ENCODE data around the gene MFSD2A. TPM values are rescaled to one million over a fixed set of nuclear protein-coding genes. Genes with fewer than 3 reads are reported as not detected.

Gene MFSD2A
- total and polyA plus RNA-seq, 4 donors, result 0.37 to 294 (median 171) TPM

- Histone ChIP-seq H3K36me3 (ENCODE audit: control insufficient read depth in 4 of 4, insufficient read depth in 3 of 4, low read depth in 1 of 4, low read length in 3 of 4) (no peaks in the 10 kb centered on the region), H3K27ac (ENCODE audit: low read depth in 1 of 2, low read length in 2 of 2) (no peak overlapping the region), H3K9ac (ENCODE audit: low read depth in 1 of 2, low read length in 2 of 2) (no peak overlapping the region), H3K4me1 (ENCODE audit: control insufficient read depth in 4 of 4, insufficient read depth in 4 of 4, low read length in 3 of 4) (peaks cover 0 to 3% (median 0%) of the 10 kb centered on the region in 4 donors), H3K9me3 (ENCODE audit: control insufficient read depth in 4 of 4, low read length in 3 of 4) (no peaks in the 10 kb centered on the region), H3K4me3 (ENCODE audit: low read depth in 1 of 3, low read length in 3 of 3) (no peak overlapping the region), H3K27me3 (ENCODE audit: control insufficient read depth in 4 of 4, insufficient read depth in 4 of 4, low read length in 3 of 4) (no peaks in the 10 kb centered on the region)
- TF ChIP-seq SP1 (IDR thresholded peaks at IDR 0.05), result no peak
- TF ChIP-seq GABPA (IDR thresholded peaks at IDR 0.05 in 1 of 2, conservative IDR thresholded peaks at IDR 0.05 in 1 of 2), result no peak
- TF ChIP-seq, protein P1, sequence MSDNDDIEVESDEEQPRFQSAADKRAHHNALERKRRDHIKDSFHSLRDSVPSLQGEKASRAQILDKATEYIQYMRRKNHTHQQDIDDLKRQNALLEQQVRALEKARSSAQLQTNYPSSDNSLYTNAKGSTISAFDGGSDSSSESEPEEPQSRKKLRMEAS (IDR thresholded peaks at IDR 0.05), result no peak
- no peak for TF ChIP-seq HNF4G (IDR thresholded peaks at IDR 0.05)
- no peak for TF ChIP-seq RXRA (IDR thresholded peaks at IDR 0.05)
- TF ChIP-seq FOXA2 (IDR thresholded peaks at IDR 0.05), result no peak
- no peak for TF ChIP-seq RAD21 (IDR thresholded peaks at IDR 0.05)
- no peak for TF ChIP-seq FOXA1 (IDR thresholded peaks at IDR 0.05)
- TF ChIP-seq NR2F2 (IDR thresholded peaks at IDR 0.05), result no peak
- no peak for TF ChIP-seq JUND (IDR thresholded peaks at IDR 0.05)
- TF ChIP-seq EGR1 (IDR thresholded peaks at IDR 0.05; ENCODE audit: low read depth in 2 of 2), result no peak
- TF ChIP-seq REST (IDR thresholded peaks at IDR 0.05), result no peak
- no peak for TF ChIP-seq CTCF (IDR thresholded peaks at IDR 0.05; ENCODE audit: low read depth, low read length, missing input control)
- TF ChIP-seq HNF4A (conservative IDR thresholded peaks at IDR 0.05), result no peak
- no peak for TF ChIP-seq TAF1 (conservative IDR thresholded peaks at IDR 0.05)
- TF ChIP-seq, protein P2, sequence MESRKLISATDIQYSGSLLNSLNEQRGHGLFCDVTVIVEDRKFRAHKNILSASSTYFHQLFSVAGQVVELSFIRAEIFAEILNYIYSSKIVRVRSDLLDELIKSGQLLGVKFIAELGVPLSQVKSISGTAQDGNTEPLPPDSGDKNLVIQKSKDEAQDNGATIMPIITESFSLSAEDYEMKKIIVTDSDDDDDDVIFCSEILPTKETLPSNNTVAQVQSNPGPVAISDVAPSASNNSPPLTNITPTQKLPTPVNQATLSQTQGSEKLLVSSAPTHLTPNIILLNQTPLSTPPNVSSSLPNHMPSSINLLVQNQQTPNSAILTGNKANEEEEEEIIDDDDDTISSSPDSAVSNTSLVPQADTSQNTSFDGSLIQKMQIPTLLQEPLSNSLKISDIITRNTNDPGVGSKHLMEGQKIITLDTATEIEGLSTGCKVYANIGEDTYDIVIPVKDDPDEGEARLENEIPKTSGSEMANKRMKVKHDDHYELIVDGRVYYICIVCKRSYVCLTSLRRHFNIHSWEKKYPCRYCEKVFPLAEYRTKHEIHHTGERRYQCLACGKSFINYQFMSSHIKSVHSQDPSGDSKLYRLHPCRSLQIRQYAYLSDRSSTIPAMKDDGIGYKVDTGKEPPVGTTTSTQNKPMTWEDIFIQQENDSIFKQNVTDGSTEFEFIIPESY (IDR thresholded peaks at IDR 0.05), result no peak
- no peak for TF ChIP-seq ATF3 (IDR thresholded peaks at IDR 0.05)
- no peak for DNase-seq (ENCODE audit: low spot score)
- WGBS, result 93% methylated on average over 1 of the region's 1 CpG
Measured at GRCh38 chr1:39977202-39977601, 22.3 kb downstream of the MFSD2A start.

DNA sequence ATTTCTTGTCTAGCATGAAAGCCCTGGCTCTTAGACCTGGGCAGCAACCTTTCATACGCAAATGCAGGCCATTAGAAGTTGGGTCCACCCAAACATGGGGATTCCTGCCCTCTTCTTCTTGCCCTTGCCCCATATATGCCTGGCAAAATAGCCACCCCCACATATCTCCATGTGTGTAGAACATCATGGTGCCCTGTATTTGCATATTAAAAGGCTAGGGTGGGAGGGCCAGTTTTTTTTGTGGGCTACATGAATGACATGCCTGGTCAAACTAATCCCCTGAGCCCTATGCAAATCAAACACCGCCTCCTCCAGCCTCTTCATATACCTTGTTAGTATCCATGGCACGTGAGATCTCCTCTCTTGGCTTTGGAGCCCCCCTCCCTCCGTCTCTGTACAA is 24.7 kb downstream of the MFSD2A start:
- Histone ChIP-seq H3K27me3 (ENCODE audit: control insufficient read depth in 4 of 4, insufficient read depth in 4 of 4, low read length in 3 of 4) (no peaks in the 10 kb centered on the region), H3K4me3 (ENCODE audit: low read depth in 1 of 3, low read length in 3 of 3) (no peak overlapping the region), H3K36me3 (ENCODE audit: control insufficient read depth in 4 of 4, insufficient read depth in 3 of 4, low read depth in 1 of 4, low read length in 3 of 4) (no peaks in the 10 kb centered on the region), H3K27ac (ENCODE audit: low read depth in 1 of 2, low read length in 2 of 2) (no peak overlapping the region), H3K4me1 (ENCODE audit: control insufficient read depth in 4 of 4, insufficient read depth in 4 of 4, low read length in 3 of 4) (no peaks in the 10 kb centered on the region), H3K9ac (ENCODE audit: low read depth in 1 of 2, low read length in 2 of 2) (no peak overlapping the region), H3K9me3 (ENCODE audit: control insufficient read depth in 4 of 4, low read length in 3 of 4) (no peaks in the 10 kb centered on the region)
- 92% methylated on average over 4 of the region's 4 CpGs for WGBS
- no peak for DNase-seq (ENCODE audit: low spot score)
- TF ChIP-seq YY1 (IDR thresholded peaks at IDR 0.05) (no peak), HNF4G (IDR thresholded peaks at IDR 0.05) (no peak), RXRA (IDR thresholded peaks at IDR 0.05) (no peak), TAF1 (conservative IDR thresholded peaks at IDR 0.05) (no peak), RAD21 (IDR thresholded peaks at IDR 0.05) (no peak), FOXA1 (IDR thresholded peaks at IDR 0.05) (no peak), ATF3 (IDR thresholded peaks at IDR 0.05) (no peak), HNF4A (conservative IDR thresholded peaks at IDR 0.05) (no peak), EGR1 (IDR thresholded peaks at IDR 0.05; ENCODE audit: low read depth in 2 of 2) (no peak), REST (IDR thresholded peaks at IDR 0.05) (no peak), GABPA (IDR thresholded peaks at IDR 0.05 in 1 of 2, conservative IDR thresholded peaks at IDR 0.05 in 1 of 2) (no peak)
- TF ChIP-seq, protein P2 (IDR thresholded peaks at IDR 0.05), result no peak

All from liver (tissue), 9 donors.